AG04450 (cell line): ENCODE results near the gene ANO9. TPM values are rescaled to one million over a fixed set of nuclear protein-coding genes. Genes with fewer than 3 reads are reported as not detected.

Experiments used
- CTCF ChIA-PET: fragments of 300-600, 350-600 bp; formaldehyde crosslinking; extraction: SDS; loops from one replicate; lab custom pipeline; 2022; ENCODE audit warnings: antibody characterized with exemption, inconsistent platforms; lab: Charles Lee
- POLR2A ChIA-PET: fragments of 350-600 bp; formaldehyde crosslinking; extraction: SDS; loops from one replicate; lab custom pipeline; 2021; ENCODE audit warnings: antibody characterized with exemption, inconsistent platforms; lab: Yijun Ruan, JAX
- DNase-seq: peaks from one replicate; pipeline ENCODE4 v3.0.0-alpha.2; 2011; ENCODE audit warnings: low read depth, low spot score
- H3K27ac ChIP-seq: one replicate; pipeline ENCODE4 v1.5.1; 2012; ENCODE audit warnings: low read depth, low read length, control low read depth
- H3K27me3 ChIP-seq: one replicate; pipeline ENCODE4 v1.6.0; 2012; ENCODE audit warnings: low read length; ENCODE audit not compliant: control insufficient read depth, insufficient read depth
- H3K4me3 ChIP-seq: 2 replicates; pipeline ENCODE4 v1.5.1; 2011; ENCODE audit warnings: mild to moderate bottlenecking, low read depth, low read length, control low read depth
- H3K9me3 ChIP-seq: 2 replicates; pipeline ENCODE4 v1.5.1; 2012; ENCODE audit warnings: low read length; ENCODE audit not compliant: control insufficient read depth, insufficient read depth
- CTCF ChIP-seq: IDR thresholded peaks from 2 replicates; pipeline ENCODE4 v1.5.1; 2011; ENCODE audit warnings: low read depth, low read length, control low read depth, inconsistent platforms
- polyA plus RNA-seq: library from polyadenylated mRNA; depleted of rRNA; stranded (reverse); fragments of >200 nt; gene quantifications from 2 replicates; pipeline ENCODE4 v1.2.3, GENCODE V29; 2011

Gene ANO9
- polyA plus RNA-seq, 1 experiment = 0.10 TPM

GRCh38 chr11:447923-448731 lies 6.3 kb upstream of the ANO9 start:
- CTCF ChIA-PET = interaction anchor here (0.6 to 2.5 kb wide), 17 partner anchors 9 to 199 kb away, joined by 3 to 24 read pairs (median 4); partner anchors contain the start of gene SIGIRR
- peak overlapping the region; percentile 87 for H3K27ac ChIP-seq
- TF ChIP-seq CTCF = peak; percentile 91
- peak; percentile 66 for DNase-seq
- H3K9me3 ChIP-seq = no peaks in the 10 kb centered on the region; the same call in 1 of the 2 replicates
- H3K27me3 ChIP-seq = peaks cover 4% of the 10 kb centered on the region
- H3K4me3 ChIP-seq = peak overlapping the region; percentile 78
- POLR2A ChIA-PET = interaction anchor here (0.9 to 1.8 kb wide), 10 partner anchors 8 to 128 kb away, joined by 3 to 10 read pairs (median 4); partner anchors contain the start of genes PHRF1 and RNH1

- no peak for DNase-seq
- Histone ChIP-seq H3K27me3 (peaks cover 4% of the 10 kb centered on the region), H3K9me3 (no peaks in the 10 kb centered on the region; the same call in 1 of the 2 replicates), H3K27ac (no peak overlapping the region), H3K4me3 (no peak overlapping the region)
- CTCF ChIA-PET = interaction anchor here (1.2 kb wide), 1 partner anchor 198 kb away, joined by 4 read pairs; no protein-coding TSS in a partner anchor
- no peak for TF ChIP-seq CTCF
- POLR2A ChIA-PET = no interaction called here
Observed at GRCh38 chr11:446891-447290, 5.1 kb upstream of the ANO9 start.

- TF ChIP-seq CTCF = no peak
- ChIA-PET POLR2A (interaction anchor here (1.1 kb wide), 1 partner anchor 24 kb away, joined by 3 read pairs; no protein-coding TSS in a partner anchor), CTCF (interaction anchor here (0.6 kb wide), 1 partner anchor 131 kb away, joined by 3 read pairs; no protein-coding TSS in a partner anchor)
- Histone ChIP-seq H3K9me3 (no peaks in the 10 kb centered on the region; the same call in 1 of the 2 replicates), H3K27ac (no peak overlapping the region), H3K27me3 (peaks cover 14% of the 10 kb centered on the region), H3K4me3 (no peak overlapping the region)
- DNase-seq = no peak
Observed at GRCh38 chr11:445765-446588, 4.2 kb upstream of the ANO9 start.

GRCh38 chr11:444396-445144 lies 2.8 kb upstream of the ANO9 start:
- ChIA-PET CTCF (interaction anchor here (0.6 to 2.1 kb wide), 2 partner anchors 66 to 74 kb away, joined by 4 to 5 read pairs; no protein-coding TSS in a partner anchor), POLR2A (no interaction called here)
- TF ChIP-seq CTCF = no peak

More at GRCh38 chr11:444396-445144, 2.8 kb upstream of the ANO9 start:
- peaks cover 19% of the 10 kb centered on the region for H3K27me3 ChIP-seq
- DNase-seq = no peak
- H3K9me3 ChIP-seq = no peaks in the 10 kb centered on the region; the same call in 1 of the 2 replicates
- no peak overlapping the region for H3K27ac ChIP-seq
- no peak overlapping the region for H3K4me3 ChIP-seq
